Measurements from ENCODE around the gene RAB1B.
A peak's percentile ranks its signal among the peaks of the same experiment; 100 is the strongest.
"Not testable (repeated sequence)": the region's sequence is repeated elsewhere in the genome, so short reads cannot be mapped to it uniquely, and the experiment has no call there.

Gene RAB1B

GRCh38 chr11:66239998-66240780, 28.2 kb upstream of the RAB1B start:
- DNase-seq = no peak

DNA sequence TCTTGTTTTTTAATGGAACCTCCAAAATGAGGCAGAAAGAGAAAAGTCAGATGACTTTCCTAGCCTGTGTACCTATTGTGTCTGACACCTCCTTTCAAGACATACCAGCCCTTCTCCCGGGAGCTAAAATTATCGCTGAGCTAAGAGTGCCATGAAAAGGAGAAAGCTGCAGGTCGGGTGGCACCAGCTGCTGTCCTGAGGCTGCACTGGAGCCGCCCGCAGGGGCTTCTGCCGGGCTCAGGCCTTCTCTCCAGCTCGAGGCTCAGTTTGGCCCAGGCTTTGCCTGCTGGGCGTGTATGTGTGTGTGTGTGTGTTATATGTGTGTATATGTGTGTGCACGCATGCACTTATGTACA, 27.7 kb upstream of the RAB1B start:
- DNase-seq = no peak

GRCh38 chr11:66242095-66242765, 26.2 kb upstream of the RAB1B start:
- no peak for DNase-seq

GRCh38 chr11:66243782-66244535, 24.5 kb upstream of the RAB1B start:
- no peak for DNase-seq

DNA sequence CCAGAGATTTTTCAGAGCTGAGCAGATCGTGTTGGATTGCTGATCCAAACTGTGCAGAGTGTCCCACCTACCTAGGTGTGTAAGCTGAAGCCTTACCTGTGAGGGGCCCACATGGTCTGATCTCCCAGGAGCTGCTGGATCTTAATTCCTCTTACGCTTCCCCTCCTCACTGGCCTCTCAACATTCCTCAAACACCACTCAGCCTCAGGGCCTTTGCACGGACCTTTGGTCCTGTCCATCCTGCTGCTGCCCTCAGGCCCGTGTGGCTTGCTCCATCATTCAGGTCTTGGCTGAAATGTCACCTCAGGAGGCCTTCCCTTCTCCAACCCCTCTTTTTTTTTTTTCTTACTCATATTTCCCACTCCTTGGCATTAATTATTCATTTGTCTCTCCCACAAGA, 21.1 kb upstream of the RAB1B start:
- no peak for DNase-seq

- no peak for DNase-seq
These were observed 20.6 kb upstream of the RAB1B start for GRCh38 chr11:66247801-66248200.

GRCh38 chr11:66248903-66249302, 19.5 kb upstream of the RAB1B start:
- DNase-seq = no peak

DNA sequence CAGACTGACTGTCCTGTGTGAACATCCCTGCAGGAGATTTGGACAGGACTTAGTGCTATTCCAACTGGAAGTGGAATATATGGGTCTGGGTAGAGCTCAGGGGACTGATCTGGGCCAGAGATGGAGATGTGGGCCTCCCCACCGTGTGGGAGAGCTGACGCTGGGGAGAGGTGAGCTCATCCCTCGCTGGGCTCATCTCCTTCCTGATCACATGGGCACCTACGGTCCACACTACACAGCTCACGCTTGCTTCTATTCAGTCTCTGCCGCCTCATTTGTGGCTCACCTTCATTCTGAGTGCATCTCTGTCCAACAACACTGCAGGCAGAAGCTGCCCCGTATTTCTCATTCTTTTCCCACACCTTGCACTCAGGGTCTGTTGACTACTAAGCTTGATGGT, 16.6 kb upstream of the RAB1B start:
- no peak for DNase-seq

DNA sequence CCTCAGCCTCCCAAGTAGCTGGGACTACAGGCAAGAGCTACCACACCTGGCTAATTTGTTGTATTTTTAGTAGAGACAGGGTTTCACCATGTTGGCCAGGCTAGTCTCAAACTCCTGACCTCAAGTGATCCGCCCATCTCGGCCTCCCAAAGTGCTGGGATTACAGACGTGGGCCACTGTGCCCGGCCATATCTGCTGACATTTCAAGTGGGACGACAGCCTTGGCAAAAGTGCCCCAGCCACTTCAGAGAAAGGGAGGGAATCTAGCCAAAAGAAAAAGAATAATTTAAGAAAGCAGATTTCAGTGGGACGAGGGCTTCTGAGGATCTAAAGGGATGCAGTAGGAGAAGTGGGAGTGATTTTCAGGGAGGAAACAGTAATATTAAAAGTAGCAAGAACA, 15.4 kb upstream of the RAB1B start:
- DNase-seq = not testable (repeated sequence)

GRCh38 chr11:66258473-66258893, 10.0 kb upstream of the RAB1B start:
- no peak for DNase-seq

- no peak for DNase-seq
These were observed 9.2 kb upstream of the RAB1B start for GRCh38 chr11:66259225-66259624.

DNA sequence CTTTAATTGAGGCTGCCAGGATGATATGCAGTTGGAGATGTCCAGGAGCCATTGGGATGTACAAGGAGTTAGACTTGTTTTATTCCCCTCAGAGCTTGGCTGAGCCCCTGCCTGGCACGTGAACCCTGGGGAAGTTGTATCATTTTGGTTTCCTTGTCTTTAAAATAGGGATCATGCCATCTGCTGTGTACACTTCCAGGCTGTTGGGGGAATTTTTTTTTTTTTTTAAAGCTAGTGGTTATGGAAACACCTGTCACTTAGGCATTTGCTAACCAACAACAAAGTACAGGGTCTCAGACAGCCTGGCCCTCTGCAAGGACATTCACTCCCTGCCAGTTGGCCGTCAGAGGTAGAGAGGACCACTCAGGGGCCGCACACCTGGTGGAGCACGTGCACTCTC, 8.5 kb upstream of the RAB1B start:
- DNase-seq = no peak

GRCh38 chr11:66261578-66261977, 6.9 kb upstream of the RAB1B start:
- no peak for DNase-seq

DNA sequence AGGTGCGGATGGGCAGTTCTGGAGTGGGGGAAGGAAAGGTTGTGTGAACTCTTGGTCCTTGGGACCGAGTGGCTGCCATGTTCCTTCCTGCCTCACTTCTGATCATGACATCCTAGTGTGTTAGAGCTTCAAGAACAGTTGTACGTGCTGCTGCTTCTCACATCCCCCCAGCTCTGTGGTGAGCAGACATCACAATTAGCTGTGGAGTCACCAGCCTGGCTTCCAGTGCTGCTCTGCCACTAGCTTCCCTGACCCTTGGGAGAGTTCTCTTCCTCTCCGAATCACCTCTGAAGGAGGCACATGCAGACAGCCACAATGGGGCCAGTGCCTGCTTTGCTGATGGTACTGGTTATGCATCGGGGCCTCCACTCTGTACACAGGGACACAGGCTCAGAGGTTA, 6.2 kb upstream of the RAB1B start:
- DNase-seq = no peak

DNA sequence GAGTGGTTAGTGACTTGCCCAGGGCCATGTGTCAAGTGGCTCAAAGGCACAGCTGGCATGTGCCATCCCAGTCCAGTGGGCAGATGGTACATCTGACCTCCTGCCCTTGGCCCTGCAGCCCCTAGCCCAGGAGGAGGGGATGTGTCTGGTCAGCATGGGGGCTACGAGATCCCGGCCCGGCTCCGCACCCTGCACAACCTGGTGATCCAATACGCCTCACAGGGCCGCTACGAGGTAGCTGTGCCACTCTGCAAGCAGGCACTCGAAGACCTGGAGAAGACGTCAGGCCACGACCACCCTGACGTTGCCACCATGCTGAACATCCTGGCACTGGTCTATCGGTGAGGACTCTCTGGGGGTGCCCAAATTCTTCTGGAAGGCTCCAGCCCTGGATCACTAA, 5.7 kb upstream of the RAB1B start:
- no peak for DNase-seq

- DNase-seq = no peak
These were observed 5.2 kb upstream of the RAB1B start for GRCh38 chr11:66263231-66263630.

DNA sequence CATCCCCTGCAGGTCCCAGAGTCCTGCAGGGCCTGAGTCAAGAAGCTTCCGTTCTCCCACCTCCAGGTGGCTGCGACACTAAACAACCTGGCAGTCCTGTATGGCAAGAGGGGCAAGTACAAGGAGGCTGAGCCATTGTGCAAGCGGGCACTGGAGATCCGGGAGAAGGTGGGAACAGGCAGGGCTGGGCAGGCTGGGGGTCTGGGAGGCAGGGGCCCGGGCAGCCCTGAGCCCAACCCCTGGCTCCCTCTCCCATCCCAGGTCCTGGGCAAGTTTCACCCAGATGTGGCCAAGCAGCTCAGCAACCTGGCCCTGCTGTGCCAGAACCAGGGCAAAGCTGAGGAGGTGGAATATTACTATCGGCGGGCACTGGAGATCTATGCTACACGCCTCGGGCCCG, 4.7 kb upstream of the RAB1B start:
- DNase-seq = no peak

- DNase-seq = no peak
These were observed 4.1 kb upstream of the RAB1B start for GRCh38 chr11:66264383-66264782.

DNA sequence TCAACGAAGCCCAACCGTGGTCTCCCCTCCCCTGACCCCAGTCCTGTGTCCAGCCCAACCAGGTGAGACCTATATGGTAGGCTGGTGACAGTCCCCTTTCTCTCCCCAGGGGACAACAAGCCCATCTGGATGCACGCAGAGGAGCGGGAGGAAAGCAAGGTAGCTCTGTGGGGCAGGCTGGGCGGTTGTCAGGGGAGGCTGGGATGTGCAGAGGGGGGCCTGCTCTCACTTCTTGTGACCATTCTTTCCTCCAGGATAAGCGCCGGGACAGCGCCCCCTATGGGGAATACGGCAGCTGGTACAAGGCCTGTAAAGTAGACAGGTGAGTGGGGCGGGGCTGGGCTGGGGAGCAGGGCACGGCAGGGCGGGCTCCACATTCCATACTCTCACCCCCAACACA, 3.5 kb upstream of the RAB1B start:
- peak; percentile 48 for DNase-seq

DNA sequence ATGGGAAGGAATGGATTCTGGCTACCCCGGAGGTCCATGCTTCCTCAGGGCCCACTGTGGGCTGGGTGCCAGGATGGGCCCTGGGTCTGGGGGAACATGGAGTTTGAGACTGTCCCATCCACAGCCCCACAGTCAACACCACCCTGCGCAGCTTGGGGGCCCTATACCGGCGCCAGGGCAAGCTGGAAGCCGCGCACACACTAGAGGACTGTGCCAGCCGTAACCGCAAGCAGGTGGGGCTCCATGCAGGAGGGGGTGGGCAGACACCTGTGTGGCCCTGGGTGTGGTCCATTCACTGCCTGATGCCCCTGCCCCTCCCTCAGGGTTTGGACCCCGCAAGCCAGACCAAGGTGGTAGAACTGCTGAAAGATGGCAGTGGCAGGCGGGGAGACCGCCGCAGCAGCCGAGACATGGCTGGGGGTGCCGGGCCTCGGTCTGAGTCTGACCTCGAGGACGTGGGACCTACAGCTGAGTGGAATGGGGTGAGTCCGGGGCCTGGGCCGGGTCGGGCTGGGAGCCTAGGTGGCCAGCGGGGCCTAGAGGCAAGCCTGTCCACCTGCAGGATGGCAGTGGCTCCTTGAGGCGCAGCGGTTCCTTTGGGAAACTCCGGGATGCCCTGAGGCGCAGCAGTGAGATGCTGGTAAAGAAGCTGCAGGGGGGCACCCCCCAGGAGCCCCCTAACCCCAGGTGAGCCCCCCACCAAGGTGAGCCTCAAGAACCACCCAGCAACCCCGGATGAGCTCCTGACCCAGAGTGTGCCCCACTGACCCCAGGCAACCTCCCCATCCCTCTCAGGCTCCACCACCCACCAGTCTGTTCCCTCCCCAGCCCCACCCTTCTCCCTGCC, 2.7 kb upstream of the RAB1B start:
- no peak for DNase-seq

GRCh38 chr11:66266378-66267038, 1.9 kb upstream of the RAB1B start:
- no peak for DNase-seq

DNA sequence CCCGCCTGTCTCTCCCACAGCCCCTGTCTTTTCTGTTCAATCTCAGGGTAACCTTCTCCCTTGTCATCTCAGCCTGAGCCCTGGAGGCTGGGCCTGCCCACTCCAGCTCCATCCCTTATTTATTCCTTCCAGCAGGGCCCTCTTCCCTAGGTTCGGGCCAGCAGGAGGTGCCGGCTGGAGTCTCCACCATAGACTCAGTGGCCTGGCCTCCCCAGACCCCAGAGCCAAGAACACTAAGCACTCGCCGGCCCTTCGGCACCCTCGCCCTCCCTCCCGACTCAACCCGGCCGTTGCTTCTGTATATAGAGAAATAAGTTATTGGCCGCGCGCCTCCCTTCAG, 1.4 kb upstream of the RAB1B start:
- DNase-seq = no peak
